Activated T-cell treated with anti-CD3 and anti-CD28 coated beads, Interleukin-2, amount 50 U/mL, for 24 hours (primary cell): ENCODE data around the gene MICOS13.

Experiments used
- DNase-seq: peaks from one replicate; pipeline ENCODE4 v3.0.0-alpha.2; 2020
- H3K27ac Mint-ChIP-seq: 2 replicates; pipeline ENCODE4 v1.8.0; 2020; ENCODE audit warnings: mild to moderate bottlenecking, mixed read lengths
- H3K27me3 Mint-ChIP-seq: 2 replicates; pipeline ENCODE4 v1.8.0; 2020; ENCODE audit warnings: mixed read lengths
- H3K36me3 Mint-ChIP-seq: 2 replicates; pipeline ENCODE4 v1.8.0; 2020; ENCODE audit warnings: low read depth, mixed read lengths
- H3K4me1 Mint-ChIP-seq: 2 replicates; pipeline ENCODE4 v1.8.0; 2020; ENCODE audit warnings: low read depth, mixed read lengths
- H3K4me3 Mint-ChIP-seq: 2 replicates; pipeline ENCODE4 v1.8.0; 2020; ENCODE audit warnings: mild to moderate bottlenecking, moderate library complexity, mixed read lengths
- H3K9me3 Mint-ChIP-seq: 2 replicates; pipeline ENCODE4 v1.8.0; 2020; ENCODE audit warnings: mixed read lengths

The MICOS13 gene

DNA sequence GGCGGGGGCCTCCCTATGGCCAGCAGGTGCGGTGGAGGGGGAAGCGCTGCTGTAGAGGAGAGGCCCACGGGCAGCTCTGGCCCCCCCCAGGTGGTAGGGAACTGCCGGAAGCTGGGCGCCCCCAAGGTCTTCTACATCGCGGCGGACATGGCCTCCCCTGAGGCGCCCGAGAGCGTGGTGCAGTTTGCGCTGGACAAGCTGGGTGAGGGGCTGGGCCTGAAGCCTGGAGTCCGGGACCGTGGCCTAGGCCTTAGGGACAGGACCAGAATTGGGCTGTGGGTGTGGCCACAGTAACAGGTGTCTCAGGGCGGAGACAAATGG, 6.0 kb upstream of the MICOS13 start:
- H3K36me3 Mint-ChIP-seq: peaks cover 13% of the 10 kb centered on the region
- peak overlapping the region; percentile 71 for H3K4me3 Mint-ChIP-seq
- no peak for DNase-seq
- H3K9me3 Mint-ChIP-seq: no peaks in the 10 kb centered on the region
- H3K27me3 Mint-ChIP-seq: no peaks in the 10 kb centered on the region
- peak overlapping the region; percentile 91 for H3K27ac Mint-ChIP-seq
- H3K4me1 Mint-ChIP-seq: peaks cover 36% of the 10 kb centered on the region

DNA sequence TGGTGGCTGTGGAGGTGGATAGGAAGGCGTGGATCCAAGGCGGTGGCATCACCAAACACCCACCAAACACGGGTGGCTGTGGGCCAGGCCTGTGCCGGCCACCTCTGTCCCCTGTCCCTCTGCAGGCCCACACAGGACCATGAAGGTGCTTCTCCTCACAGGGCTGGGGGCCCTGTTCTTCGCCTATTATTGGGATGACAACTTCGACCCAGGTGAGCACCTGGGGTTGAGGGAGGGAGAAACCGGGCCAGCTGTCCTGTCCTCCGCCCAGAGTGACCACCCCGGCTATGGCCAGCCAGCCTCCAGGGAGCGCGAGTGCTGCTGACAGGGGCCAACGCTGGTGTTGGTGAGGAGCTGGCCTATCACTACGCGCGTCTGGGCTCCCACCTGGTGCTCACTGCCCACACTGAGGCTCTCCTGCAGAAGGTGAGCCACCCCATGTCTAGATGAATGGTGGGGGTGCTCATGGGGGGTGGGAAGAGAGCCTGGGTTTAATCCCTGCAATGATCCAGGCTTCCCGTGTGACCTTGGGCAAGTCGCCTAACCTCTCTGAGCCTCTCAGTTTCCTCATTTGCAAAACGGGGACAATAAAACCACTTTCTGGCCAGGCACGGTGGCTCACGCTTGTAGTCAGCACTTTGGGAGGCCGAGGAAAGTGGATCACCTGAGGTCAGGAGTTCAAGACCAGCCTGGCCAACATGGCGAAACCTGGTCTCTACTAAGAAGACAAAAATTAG, 4.5 kb upstream of the MICOS13 start:
- Mint-ChIP-seq H3K27me3 (no peaks in the 10 kb centered on the region), H3K36me3 (peaks cover 6% of the 10 kb centered on the region), H3K9me3 (no peaks in the 10 kb centered on the region), H3K27ac (no peak overlapping the region), H3K4me3 (no peak overlapping the region), H3K4me1 (peaks cover 38% of the 10 kb centered on the region)
- DNase-seq: no peak

DNA sequence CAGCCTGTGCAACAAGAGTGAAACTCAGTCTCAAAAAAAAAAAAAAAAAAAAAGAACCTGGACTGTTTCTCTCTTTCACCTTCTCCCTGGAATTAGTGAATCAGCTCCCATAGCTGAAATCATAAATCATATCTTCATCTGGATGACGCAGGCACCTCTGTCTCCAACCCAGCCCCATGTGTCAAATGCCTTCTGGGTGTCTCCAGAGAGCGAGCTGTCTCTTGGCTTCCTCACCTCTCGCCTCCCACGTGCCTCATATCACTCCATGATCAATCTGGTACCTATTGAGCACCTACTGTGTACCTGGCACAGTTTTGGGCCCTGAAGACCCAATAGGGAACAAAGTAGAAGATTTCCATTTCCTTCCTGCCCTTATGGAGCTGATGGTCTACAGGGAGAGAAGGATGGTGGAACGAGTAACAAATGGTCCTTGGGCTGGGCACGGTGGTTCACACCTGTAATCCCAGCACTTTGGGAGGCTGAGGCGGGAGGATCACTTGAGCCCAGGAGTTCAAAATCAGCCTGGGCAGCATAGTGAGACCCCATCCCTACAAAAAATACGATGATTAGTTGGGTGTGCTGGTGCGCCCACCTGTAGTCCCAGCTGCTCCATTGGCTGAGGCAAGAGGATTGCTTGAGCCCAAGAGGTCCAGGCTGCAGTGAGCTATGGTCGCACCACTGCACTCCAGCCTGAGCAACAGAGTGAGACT, 3.0 kb upstream of the MICOS13 start:
- Mint-ChIP-seq H3K9me3 (no peaks in the 10 kb centered on the region), H3K27me3 (no peaks in the 10 kb centered on the region), H3K27ac (no peak overlapping the region), H3K4me3 (no peak overlapping the region), H3K4me1 (peaks cover 36% of the 10 kb centered on the region), H3K36me3 (peaks cover 19% of the 10 kb centered on the region)
- DNase-seq: no peak

DNA sequence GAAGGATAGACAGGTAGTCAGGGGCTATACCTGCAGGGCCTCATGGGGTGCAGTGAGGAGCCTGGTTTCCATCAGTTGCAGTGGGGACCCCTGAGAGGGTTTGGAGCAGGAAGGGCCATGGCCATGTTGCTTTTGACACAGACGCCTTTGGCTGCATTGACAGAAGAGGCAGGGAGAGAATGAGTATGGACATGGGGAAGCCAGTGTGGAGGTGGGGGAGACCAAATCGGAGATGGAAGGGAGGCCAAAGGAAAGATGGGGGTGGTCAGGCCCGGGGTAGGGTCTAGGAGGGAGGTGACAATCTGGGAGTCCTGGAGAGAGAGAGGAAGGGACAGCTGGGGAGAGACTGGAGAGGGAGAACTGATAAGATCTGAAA, 1.8 kb upstream of the MICOS13 start:
- Mint-ChIP-seq H3K36me3 (peaks cover 32% of the 10 kb centered on the region), H3K4me1 (peaks cover 31% of the 10 kb centered on the region), H3K4me3 (peak overlapping the region; percentile 61), H3K27ac (peak overlapping the region; percentile 72), H3K27me3 (no peaks in the 10 kb centered on the region), H3K9me3 (no peaks in the 10 kb centered on the region)
- no peak for DNase-seq

DNA sequence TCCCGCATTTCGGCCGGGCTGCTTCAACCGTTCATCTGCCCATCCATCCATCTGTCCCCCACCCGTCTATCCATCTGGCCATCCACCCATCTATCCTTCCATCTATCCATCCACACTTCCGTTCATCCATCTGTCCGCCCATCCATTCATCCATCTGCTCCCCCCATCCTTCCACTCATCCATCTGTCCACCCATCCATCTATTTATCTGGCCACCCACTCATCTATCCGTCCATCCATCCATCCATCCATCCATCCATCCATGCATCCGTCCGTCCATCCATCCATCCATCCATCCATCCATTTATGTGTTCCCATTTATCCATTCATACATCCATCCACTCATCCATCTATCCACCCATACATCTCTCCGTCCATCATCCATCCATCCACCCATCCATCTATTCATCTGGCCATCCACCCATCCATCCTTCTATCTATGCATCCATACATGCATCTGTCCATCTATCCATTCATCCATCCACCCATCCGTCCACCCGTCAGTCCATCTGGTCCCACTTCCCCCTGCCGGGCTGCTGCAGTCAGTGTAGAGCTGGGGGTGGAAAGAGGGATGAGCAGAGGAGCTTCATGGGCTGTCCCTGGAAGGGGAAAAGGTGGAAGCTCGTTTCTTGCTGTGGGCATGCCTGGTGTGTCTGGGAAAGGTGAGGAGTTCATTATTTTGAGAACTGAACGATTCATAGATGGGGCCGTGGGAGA, 1.2 kb upstream of the MICOS13 start:
- H3K4me3 Mint-ChIP-seq: peak overlapping the region; percentile 61
- peak overlapping the region; percentile 72 for H3K27ac Mint-ChIP-seq
- no peaks in the 10 kb centered on the region for H3K9me3 Mint-ChIP-seq
- peaks cover 29% of the 10 kb centered on the region for H3K4me1 Mint-ChIP-seq
- DNase-seq: no peak
- peaks cover 34% of the 10 kb centered on the region for H3K36me3 Mint-ChIP-seq
- no peaks in the 10 kb centered on the region for H3K27me3 Mint-ChIP-seq

DNA sequence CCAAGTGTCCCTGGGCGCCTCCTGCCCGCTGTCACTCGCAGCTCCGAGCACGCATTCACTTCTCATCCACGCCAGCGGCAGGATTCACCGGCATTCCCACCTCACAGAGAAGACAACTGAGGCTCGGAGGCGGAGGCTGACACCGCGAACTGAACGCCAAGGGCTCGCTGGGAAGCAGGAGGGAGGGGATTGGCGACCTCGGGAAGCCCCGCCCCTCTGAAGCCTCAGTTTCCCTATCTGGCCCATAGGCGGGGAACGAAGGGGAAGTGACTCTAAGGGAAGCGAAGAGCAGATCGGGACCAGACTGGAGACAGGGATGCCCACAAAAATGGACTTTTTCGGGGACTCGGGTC, 256 bp downstream of the MICOS13 start:
- no peak for DNase-seq
- Mint-ChIP-seq H3K36me3 (peaks cover 42% of the 10 kb centered on the region), H3K27ac (peak overlapping the region; percentile 98), H3K4me3 (peak overlapping the region; percentile 98), H3K9me3 (no peaks in the 10 kb centered on the region), H3K27me3 (no peaks in the 10 kb centered on the region), H3K4me1 (peaks cover 21% of the 10 kb centered on the region)

DNA sequence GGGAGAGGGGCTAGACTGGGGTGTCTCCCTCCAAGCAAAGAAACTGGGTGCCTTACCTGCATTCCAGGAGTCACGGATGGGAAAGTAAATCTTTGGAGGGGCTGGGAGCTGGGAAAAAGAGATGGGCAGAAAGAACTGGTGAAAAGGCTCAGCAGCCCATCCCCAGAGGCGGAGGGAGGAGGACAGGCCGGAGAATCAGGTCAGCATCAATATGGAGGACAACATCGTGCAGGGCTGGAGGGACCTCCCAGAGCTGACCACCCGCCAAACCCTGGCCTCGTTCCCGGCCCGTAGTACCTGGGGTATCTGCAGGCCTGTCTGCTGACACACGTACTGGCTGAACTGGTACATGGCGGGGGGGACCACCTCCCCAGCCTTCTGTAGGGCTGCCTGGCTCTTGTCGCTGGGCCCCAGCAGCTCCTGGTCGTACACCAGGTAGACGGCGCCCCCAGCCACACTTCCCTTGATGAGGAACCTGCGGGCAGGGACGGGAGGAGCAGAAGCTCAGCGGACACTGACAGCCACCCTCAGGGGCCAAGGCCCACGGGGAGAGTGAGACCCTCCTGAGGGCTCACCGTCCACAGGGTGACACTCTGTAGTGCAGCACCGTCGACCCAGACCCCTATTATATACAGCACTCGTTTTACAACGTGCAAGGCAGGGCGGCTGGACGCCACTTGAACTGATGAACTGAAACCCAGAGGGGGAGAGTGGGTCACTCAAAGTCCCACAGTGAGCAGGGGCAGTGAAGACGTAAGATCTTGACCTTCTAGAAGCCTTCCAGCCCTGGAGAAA, 830 bp downstream of the MICOS13 start:
- no peaks in the 10 kb centered on the region for H3K27me3 Mint-ChIP-seq
- no peak for DNase-seq
- H3K9me3 Mint-ChIP-seq: no peaks in the 10 kb centered on the region
- H3K4me3 Mint-ChIP-seq: peak overlapping the region; percentile 98
- peaks cover 21% of the 10 kb centered on the region for H3K4me1 Mint-ChIP-seq
- peaks cover 44% of the 10 kb centered on the region for H3K36me3 Mint-ChIP-seq
- peak overlapping the region; percentile 98 for H3K27ac Mint-ChIP-seq

DNA sequence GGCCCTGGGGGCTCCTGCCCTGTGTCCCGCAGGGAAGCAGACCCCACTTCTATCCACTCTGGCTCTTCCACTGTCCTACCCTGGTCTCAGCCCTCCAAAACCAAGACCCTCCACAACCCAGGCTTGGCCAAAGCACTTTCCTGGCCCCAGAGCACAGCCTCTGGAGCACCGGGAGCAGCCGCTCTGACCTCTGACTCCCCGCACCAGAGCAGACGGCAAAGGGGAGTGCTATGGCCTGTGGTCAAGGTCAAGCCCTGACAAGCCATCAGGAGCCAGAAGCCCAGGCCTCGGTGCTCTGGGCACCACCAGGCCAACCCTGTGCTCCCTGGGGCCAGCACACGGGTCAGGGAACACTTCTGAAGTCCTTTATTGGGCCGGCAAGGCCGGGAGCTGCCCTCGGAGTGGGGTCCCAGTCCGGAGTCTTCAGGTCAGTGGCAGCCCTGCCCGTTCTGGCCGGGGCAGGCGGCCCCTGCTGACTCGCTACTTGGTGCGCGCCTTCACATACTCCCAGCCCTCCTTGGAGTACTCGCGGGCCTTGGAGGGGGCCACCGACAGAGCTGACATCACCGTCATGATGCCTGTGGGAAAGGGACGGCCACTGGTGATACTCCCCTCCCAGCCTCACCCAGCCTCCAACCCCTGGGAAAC, 2.1 kb downstream of the MICOS13 start:
- Mint-ChIP-seq H3K36me3 (peaks cover 47% of the 10 kb centered on the region), H3K27ac (no peak overlapping the region), H3K27me3 (no peaks in the 10 kb centered on the region), H3K9me3 (no peaks in the 10 kb centered on the region), H3K4me1 (peaks cover 19% of the 10 kb centered on the region), H3K4me3 (peak overlapping the region; percentile 25)
- DNase-seq: no peak

DNA sequence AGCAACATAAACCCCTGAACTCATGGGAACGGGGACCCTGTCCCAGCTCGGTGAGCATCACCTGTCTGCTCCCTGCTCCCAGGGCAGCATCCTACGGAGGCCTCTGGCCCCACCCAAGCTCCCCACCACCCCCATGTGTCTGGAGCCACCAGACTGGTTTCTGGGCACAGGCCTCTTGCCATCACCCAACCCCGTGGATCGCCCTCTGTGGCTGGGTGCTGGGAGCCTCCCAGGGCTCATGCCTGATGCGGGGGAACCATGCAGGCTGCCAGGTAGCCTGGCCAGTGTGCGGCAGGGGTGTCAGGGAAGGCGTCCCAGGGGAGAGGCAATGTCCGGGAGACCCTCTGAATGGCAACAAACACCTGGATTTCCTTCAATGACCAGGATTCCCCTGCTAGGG, 2.7 kb downstream of the MICOS13 start:
- DNase-seq: no peak
- peaks cover 53% of the 10 kb centered on the region for H3K36me3 Mint-ChIP-seq
- H3K9me3 Mint-ChIP-seq: no peaks in the 10 kb centered on the region
- H3K27me3 Mint-ChIP-seq: no peaks in the 10 kb centered on the region
- H3K4me3 Mint-ChIP-seq: no peak overlapping the region
- peaks cover 18% of the 10 kb centered on the region for H3K4me1 Mint-ChIP-seq
- H3K27ac Mint-ChIP-seq: peak overlapping the region; percentile 44

DNA sequence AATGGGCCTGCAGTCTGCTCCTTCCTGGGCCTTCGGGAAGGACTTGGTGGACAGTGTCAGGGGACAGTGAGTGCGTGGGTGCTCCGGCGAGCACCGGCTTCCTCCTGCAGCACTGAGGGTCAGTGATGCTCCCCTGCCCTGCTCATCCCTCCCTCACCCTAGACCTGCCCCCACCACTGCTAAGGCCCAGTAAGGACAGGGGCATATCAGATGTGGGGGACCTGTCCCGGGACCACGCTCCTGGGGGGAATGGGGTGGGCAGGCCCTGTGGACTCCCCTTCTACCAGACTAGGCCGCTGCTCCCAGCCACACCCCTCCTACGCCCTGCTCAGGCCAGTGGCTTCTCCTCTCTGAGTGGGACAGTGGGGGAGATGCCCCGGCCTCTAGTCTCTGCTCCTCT, 3.2 kb downstream of the MICOS13 start:
- Mint-ChIP-seq H3K36me3 (peaks cover 58% of the 10 kb centered on the region), H3K27me3 (no peaks in the 10 kb centered on the region), H3K4me1 (peaks cover 16% of the 10 kb centered on the region), H3K9me3 (no peaks in the 10 kb centered on the region), H3K27ac (peak overlapping the region; percentile 44), H3K4me3 (no peak overlapping the region)
- DNase-seq: no peak

DNA sequence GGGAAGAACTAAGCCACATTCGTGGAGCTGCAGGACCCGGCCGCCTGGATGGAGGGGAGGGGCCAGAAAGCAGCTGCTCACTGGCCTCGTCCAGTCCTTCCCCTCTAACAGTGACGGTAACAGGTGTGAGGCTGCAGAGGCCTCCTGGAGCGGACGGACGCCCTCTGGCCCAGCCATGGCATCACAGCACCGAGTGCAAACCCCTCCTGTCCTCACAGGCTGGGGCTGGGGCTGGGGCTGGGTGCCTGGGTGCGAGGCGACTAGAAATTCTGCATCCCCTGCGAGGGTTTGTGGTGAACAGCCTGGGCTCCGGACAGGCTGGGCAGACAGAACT, 3.6 kb downstream of the MICOS13 start:
- H3K27ac Mint-ChIP-seq: no peak overlapping the region
- DNase-seq: no peak
- no peak overlapping the region for H3K4me3 Mint-ChIP-seq
- H3K9me3 Mint-ChIP-seq: no peaks in the 10 kb centered on the region
- peaks cover 13% of the 10 kb centered on the region for H3K4me1 Mint-ChIP-seq
- peaks cover 62% of the 10 kb centered on the region for H3K36me3 Mint-ChIP-seq
- no peaks in the 10 kb centered on the region for H3K27me3 Mint-ChIP-seq

DNA sequence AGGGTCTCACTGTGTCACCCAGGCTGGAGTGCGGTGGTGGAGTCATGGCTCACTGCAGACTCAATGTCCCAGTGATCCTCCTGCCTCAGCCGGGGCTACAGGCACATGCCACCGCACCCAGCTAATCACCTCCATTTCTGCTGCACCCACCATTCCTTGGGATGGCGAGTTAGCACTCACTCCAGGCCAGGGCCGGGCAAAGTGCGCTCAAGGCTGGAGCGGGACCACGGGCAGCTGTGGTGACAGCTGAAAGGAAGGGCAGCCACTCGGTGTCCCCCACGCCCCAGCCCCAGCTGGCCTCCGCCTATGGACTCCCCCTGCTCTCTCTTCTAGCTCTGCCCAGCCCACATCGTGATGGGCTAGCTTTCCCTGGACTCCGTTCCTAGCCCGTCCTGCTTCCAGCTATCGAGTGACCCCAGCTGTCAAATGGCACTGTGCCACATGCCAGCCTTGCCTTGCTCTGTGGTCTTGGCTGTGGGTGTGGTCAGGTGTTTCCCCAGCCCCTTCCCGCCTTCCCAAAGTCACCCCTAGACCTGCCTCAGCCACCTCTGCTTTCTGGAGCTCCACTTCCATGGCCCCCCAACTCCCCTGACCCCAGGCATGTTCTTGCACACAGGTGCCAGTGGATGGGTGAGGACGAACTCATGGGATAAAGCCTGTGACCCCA, 4.1 kb downstream of the MICOS13 start:
- H3K4me3 Mint-ChIP-seq: no peak overlapping the region
- DNase-seq: no peak
- peak overlapping the region; percentile 69 for H3K27ac Mint-ChIP-seq
- H3K4me1 Mint-ChIP-seq: peaks cover 8% of the 10 kb centered on the region
- H3K36me3 Mint-ChIP-seq: peaks cover 67% of the 10 kb centered on the region
- H3K27me3 Mint-ChIP-seq: no peaks in the 10 kb centered on the region
- no peaks in the 10 kb centered on the region for H3K9me3 Mint-ChIP-seq

DNA sequence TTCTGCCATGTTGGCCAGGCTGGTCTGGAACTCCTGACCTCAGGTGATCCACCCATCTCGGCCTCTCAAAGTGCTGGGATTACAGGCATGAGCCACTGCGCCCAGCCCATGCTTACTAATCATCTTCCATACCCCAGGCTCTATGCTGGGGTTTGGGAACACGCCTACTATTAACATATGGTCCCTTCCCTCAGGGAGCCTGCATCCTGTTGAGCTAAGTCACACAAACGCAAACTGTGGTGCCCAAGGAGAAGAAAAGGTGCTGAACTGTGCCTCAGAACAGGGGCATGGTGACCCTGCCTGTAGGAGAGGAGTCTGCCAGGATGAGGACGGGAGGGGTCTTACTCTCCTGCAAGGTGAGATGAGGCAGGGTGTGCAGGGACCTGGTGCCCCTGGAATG, 5.6 kb downstream of the MICOS13 start:
- Mint-ChIP-seq H3K36me3 (peaks cover 73% of the 10 kb centered on the region), H3K4me1 (peaks cover 5% of the 10 kb centered on the region), H3K27me3 (no peaks in the 10 kb centered on the region), H3K9me3 (no peaks in the 10 kb centered on the region), H3K4me3 (no peak overlapping the region), H3K27ac (peak overlapping the region; percentile 40)
- DNase-seq: no peak

DNA sequence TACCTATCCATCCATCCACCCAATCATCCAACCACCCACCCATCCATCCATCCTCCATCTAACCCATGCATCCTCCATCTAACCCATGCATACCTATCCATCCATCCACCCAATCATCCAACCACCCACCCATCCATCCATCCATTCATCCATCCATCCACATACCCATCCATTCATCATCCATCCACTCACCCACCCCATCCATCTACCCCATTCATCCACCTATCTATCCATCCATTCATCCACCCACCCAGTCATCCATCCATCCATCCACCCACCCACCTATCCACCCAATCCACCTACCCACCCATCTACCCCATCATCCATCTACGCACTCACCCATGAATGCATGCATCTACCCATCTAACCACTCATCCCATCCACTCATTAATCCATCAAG, 6.6 kb downstream of the MICOS13 start:
- peaks cover 73% of the 10 kb centered on the region for H3K36me3 Mint-ChIP-seq
- no peak overlapping the region for H3K27ac Mint-ChIP-seq
- H3K9me3 Mint-ChIP-seq: no peaks in the 10 kb centered on the region
- no peak overlapping the region for H3K4me3 Mint-ChIP-seq
- H3K27me3 Mint-ChIP-seq: no peaks in the 10 kb centered on the region
- no peak for DNase-seq
- H3K4me1 Mint-ChIP-seq: no peaks in the 10 kb centered on the region
